ENCODE measurements around the gene FAM222A. TPM values are rescaled to one million over a fixed set of nuclear protein-coding genes. Genes with fewer than 3 reads are reported as not detected.

Gene FAM222A
- polyA plus RNA-seq, 3 donors = 0.09 TPM; not detected in 2

DNA sequence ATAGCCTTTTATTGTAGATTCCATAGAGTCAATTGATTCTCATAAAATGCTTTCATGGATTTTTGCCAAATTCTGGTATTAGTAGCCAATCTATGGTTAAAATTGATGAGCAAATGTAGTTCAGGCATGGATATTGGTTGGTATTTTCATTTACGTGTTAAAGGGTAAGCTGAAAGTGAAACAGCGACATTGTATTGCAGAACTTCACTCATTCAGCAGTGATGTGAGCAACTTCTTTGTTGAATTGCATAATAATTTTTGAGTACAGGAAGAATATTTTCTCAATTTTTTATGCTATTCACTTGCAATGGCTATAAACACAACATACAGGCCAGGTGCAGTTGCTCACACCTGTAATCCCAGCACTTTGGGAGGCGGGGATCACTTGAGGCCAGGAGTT, 24.2 kb upstream of the FAM222A start:
- peak; percentile 38 to 58 (median 47) for DNase-seq
- no peaks in the 10 kb centered on the region for H3K79me2 ChIP-seq (ENCODE audit: insufficient read depth, low read length)
- H3K4me2 ChIP-seq (replicated peaks; ENCODE audit: extremely low read depth, low read length, poor library complexity, severe bottlenecking) = peak overlapping the region; percentile 68
- no peaks in the 10 kb centered on the region for H3K36me3 ChIP-seq (replicated peaks in 1 of 2; ENCODE audit: control insufficient read depth in 1 of 2, insufficient read depth in 2 of 2, low read length in 2 of 2)
- peak overlapping the region in 4 of 7 donors; percentile 21 to 73 (median 60) for H3K27ac Mint-ChIP-seq
- WGBS (ENCODE audit: insufficient coverage) = 50% methylated on average over 2 of the region's 3 CpGs
- peaks cover 6 to 10% (median 7%) of the 10 kb centered on the region in 3 donors for H3K27me3 Mint-ChIP-seq (ENCODE audit: low read depth in 3 of 3)
- H3K4me3 ChIP-seq (replicated peaks in 1 of 3; ENCODE audit: low read depth in 2 of 3, low read length in 3 of 3) = peak overlapping the region in 2 of 3 experiments; percentile 26 to 58
- intact Hi-C loops (cut with micrococcal nuclease) = no loop called here
- H4K20me1 ChIP-seq (ENCODE audit: insufficient read depth, low read length) = no peaks in the 10 kb centered on the region
- no peak overlapping the region for H3K9ac ChIP-seq (ENCODE audit: insufficient read depth, low read length, poor library complexity, severe bottlenecking)
- H3K4me1 Mint-ChIP-seq = peaks cover 6% of the 10 kb centered on the region
- H3K27ac ChIP-seq (ENCODE audit: low read depth in 1 of 2, low read length in 2 of 2) = peak overlapping the region in 1 of 2 donors; percentile 68
- no peaks in the 10 kb centered on the region for H3K36me3 Mint-ChIP-seq
- peaks cover 0 to 6% (median 0%) of the 10 kb centered on the region in 7 donors for H3K9me3 Mint-ChIP-seq
- H3K9me3 ChIP-seq (replicated peaks in 1 of 2; ENCODE audit: control insufficient read depth in 1 of 2, insufficient read depth in 1 of 2, low read length in 2 of 2) = no peaks in the 10 kb centered on the region
- H3K4me3 Mint-ChIP-seq = peak overlapping the region in 1 of 2 donors; percentile 62
- peaks cover 0 to 2% of the 10 kb centered on the region in 2 donors for H3K27me3 ChIP-seq (ENCODE audit: control insufficient read depth in 2 of 2, insufficient read depth in 2 of 2, low read length in 2 of 2)
- no peak for TF ChIP-seq CTCF (IDR thresholded peaks at IDR 0.05)
- peaks cover 10 to 16% of the 10 kb centered on the region in 2 donors for H3K4me1 ChIP-seq (ENCODE audit: control insufficient read depth in 1 of 2, insufficient read depth in 2 of 2, low read length in 2 of 2)
- peak overlapping the region; percentile 68 for H2AFZ ChIP-seq (ENCODE audit: insufficient read depth, low read depth, low read length, poor library complexity, severe bottlenecking)

DNA sequence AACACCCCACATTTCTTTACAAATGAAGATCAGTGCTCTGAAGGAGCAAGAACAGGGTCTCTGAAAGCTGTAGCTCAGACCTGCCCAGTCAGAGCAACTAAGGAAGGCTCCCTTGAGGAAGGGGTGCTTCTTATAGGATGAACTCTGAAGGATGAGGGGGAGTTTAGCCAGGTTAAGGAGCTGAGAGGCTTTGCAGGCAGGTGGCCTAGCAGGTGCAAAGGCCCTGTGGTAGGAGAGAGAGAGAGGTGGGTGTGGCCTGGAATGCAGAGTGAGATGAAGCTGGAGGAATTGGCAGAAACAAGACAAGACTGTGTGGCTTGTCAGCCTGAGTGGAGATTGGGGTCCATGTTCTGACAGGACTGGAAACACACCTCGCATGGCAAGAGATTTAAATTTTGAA, 20.5 kb upstream of the FAM222A start:
- no peak overlapping the region for H3K27ac ChIP-seq (ENCODE audit: low read depth in 1 of 2, low read length in 2 of 2)
- H3K4me3 Mint-ChIP-seq = no peak overlapping the region
- H3K4me3 ChIP-seq (replicated peaks in 1 of 3; ENCODE audit: low read depth in 2 of 3, low read length in 3 of 3) = no peak overlapping the region
- no peaks in the 10 kb centered on the region for H3K79me2 ChIP-seq (ENCODE audit: insufficient read depth, low read length)
- no CpG with 5 or more reads among the region's 1 CpG for WGBS (ENCODE audit: insufficient coverage)
- H3K27me3 ChIP-seq (ENCODE audit: control insufficient read depth in 2 of 2, insufficient read depth in 2 of 2, low read length in 2 of 2) = peaks cover 0 to 2% of the 10 kb centered on the region in 2 donors
- peaks cover 0 to 6% (median 0%) of the 10 kb centered on the region in 7 donors for H3K9me3 Mint-ChIP-seq
- H3K4me1 ChIP-seq (ENCODE audit: control insufficient read depth in 1 of 2, insufficient read depth in 2 of 2, low read length in 2 of 2) = peaks cover 10 to 16% of the 10 kb centered on the region in 2 donors
- H3K27ac Mint-ChIP-seq = no peak overlapping the region
- intact Hi-C loops (cut with micrococcal nuclease) = no loop called here
- H3K9me3 ChIP-seq (replicated peaks in 1 of 2; ENCODE audit: control insufficient read depth in 1 of 2, insufficient read depth in 1 of 2, low read length in 2 of 2) = no peaks in the 10 kb centered on the region
- H3K9ac ChIP-seq (ENCODE audit: insufficient read depth, low read length, poor library complexity, severe bottlenecking) = no peak overlapping the region
- H3K36me3 ChIP-seq (replicated peaks in 1 of 2; ENCODE audit: control insufficient read depth in 1 of 2, insufficient read depth in 2 of 2, low read length in 2 of 2) = no peaks in the 10 kb centered on the region
- no peaks in the 10 kb centered on the region for H4K20me1 ChIP-seq (ENCODE audit: insufficient read depth, low read length)
- TF ChIP-seq CTCF (IDR thresholded peaks at IDR 0.05) = no peak
- H2AFZ ChIP-seq (ENCODE audit: insufficient read depth, low read depth, low read length, poor library complexity, severe bottlenecking) = no peak overlapping the region
- H3K4me1 Mint-ChIP-seq = peaks cover 6% of the 10 kb centered on the region
- no peaks in the 10 kb centered on the region for H3K36me3 Mint-ChIP-seq
- no peak for DNase-seq
- H3K4me2 ChIP-seq (replicated peaks; ENCODE audit: extremely low read depth, low read length, poor library complexity, severe bottlenecking) = no peak overlapping the region
- H3K27me3 Mint-ChIP-seq (ENCODE audit: low read depth in 3 of 3) = peaks cover 7 to 12% (median 7%) of the 10 kb centered on the region in 3 donors
